Esophagus muscularis mucosa (tissue), 3 donors: Measurements from ENCODE around the gene TUT1.

Source experiments
- POLR2A ChIP-seq: fragments of 450-650 bp; IDR thresholded peaks from one replicate; pipeline ENCODE4 v1.6.1; 2017; ENCODE audit warnings: antibody characterized with exemption, moderate library complexity, mild to moderate bottlenecking, low read depth
- TF ChIP-seq, protein P1 (sequence below), 3 experiments: fragments of 200-600 bp in 2 of 3; fragments of 450-650 bp in 1 of 3; sonication (generic) in 2 of 3; IDR thresholded peaks; one replicate each; pipeline ENCODE4 v1.5.1; 2017 to 2019; ENCODE audit warnings: antibody characterized with exemption in 3 of 3, mild to moderate bottlenecking in 2 of 3, moderate library complexity in 1 of 3

DNA sequence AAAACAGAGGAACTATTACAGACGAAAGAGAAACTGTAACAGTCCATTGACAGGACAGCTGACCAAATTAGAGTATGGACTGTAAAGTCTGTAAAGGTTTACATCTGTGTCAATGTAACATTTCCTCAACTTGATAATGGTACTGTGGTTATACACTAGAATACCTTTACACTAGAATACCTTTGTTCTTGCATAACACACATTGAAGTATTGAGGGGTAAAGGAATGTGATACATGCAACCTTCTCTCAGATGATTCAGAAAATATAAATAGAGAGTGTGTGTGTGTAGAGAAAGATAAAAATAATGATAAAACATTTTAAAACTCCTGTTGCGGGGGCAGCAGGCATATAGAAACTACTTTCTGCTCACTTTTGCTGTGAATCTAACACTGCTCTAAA lies 12.1 kb downstream of the TUT1 start:
- TF ChIP-seq, protein P1, sequence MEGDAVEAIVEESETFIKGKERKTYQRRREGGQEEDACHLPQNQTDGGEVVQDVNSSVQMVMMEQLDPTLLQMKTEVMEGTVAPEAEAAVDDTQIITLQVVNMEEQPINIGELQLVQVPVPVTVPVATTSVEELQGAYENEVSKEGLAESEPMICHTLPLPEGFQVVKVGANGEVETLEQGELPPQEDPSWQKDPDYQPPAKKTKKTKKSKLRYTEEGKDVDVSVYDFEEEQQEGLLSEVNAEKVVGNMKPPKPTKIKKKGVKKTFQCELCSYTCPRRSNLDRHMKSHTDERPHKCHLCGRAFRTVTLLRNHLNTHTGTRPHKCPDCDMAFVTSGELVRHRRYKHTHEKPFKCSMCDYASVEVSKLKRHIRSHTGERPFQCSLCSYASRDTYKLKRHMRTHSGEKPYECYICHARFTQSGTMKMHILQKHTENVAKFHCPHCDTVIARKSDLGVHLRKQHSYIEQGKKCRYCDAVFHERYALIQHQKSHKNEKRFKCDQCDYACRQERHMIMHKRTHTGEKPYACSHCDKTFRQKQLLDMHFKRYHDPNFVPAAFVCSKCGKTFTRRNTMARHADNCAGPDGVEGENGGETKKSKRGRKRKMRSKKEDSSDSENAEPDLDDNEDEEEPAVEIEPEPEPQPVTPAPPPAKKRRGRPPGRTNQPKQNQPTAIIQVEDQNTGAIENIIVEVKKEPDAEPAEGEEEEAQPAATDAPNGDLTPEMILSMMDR (IDR thresholded peaks at IDR 0.05) = no peak
- TF ChIP-seq POLR2A = no peak
